ENCODE data around the gene LGALS3. TPM values are rescaled to one million over a fixed set of nuclear protein-coding genes. Genes with fewer than 3 reads are reported as not detected.

The LGALS3 gene
- total RNA-seq, 2 donors from 2014 or later = 178 to 184 TPM

DNA sequence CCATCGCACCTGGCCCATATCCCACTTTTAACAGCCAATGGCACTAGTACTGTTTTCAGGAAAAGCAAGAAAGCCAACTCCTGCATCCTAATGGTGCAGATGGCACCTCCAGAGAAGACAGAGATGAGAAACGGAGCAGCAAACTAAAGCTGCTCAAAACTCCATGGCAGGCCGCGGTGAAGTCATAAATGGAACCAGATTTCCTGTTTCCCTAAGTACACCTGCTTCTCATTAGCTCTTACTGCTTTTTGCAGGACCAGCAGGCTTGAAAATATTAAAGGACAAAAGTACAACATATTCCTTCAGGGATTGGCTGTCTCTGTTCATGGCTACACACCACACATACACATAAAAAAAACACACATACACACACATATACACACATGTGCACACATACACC, 36.7 kb upstream of the LGALS3 start:
- no peaks in the 10 kb centered on the region for H3K27me3 ChIP-seq
- H3K4me1 ChIP-seq = peaks cover 0 to under 1% of the 10 kb centered on the region in 2 donors
- H3K27ac ChIP-seq = no peak overlapping the region
- no peak overlapping the region for H3K4me3 ChIP-seq
- H3K9me3 ChIP-seq = no peaks in the 10 kb centered on the region
- H3K36me3 ChIP-seq = no peaks in the 10 kb centered on the region
- TF ChIP-seq, protein P1, sequence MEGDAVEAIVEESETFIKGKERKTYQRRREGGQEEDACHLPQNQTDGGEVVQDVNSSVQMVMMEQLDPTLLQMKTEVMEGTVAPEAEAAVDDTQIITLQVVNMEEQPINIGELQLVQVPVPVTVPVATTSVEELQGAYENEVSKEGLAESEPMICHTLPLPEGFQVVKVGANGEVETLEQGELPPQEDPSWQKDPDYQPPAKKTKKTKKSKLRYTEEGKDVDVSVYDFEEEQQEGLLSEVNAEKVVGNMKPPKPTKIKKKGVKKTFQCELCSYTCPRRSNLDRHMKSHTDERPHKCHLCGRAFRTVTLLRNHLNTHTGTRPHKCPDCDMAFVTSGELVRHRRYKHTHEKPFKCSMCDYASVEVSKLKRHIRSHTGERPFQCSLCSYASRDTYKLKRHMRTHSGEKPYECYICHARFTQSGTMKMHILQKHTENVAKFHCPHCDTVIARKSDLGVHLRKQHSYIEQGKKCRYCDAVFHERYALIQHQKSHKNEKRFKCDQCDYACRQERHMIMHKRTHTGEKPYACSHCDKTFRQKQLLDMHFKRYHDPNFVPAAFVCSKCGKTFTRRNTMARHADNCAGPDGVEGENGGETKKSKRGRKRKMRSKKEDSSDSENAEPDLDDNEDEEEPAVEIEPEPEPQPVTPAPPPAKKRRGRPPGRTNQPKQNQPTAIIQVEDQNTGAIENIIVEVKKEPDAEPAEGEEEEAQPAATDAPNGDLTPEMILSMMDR (IDR thresholded peaks at IDR 0.05) = no peak
- no peak for DNase-seq (ENCODE audit: low spot score)

DNA sequence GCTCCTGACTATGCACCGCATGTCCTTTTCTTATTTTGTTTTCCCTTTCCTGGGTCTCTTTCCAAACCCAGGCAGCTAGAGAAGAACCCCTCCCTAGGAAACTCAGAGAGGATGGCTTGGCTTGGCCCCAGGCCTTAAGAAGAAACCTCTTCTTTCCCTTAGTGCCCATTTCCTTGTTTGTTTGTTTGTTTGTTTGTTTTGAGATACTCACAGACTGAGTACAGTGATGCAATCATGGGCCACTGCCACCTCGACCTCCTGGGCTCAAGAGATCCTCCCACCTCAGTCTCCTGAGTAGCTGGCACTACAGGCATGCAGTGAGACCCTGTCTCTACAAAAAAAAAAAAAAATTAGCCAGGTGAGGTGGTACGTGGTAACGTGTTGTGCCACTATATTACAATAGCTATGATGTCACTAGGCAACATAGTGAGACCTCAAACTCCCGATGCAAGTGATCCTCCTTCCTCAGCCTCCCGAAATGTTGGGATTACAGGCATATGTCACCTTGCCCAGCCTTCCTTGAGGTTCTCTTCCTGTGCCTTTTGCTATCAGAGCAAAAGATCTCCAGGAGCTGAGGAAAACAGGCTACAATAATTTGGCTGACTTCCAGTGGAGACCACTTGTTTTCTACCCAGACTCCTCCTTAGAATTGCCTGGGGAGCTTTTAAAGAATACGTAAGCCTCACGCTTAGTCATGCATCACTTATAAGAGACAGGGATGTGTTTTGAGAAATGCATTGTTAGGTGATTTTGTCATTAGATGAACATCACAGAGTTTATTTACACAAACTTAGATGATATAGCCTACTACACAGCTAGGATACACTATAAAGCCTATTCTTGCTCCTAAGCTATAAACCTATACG, 34.5 kb upstream of the LGALS3 start:
- Histone ChIP-seq H3K4me1 (peaks cover 0 to 4% of the 10 kb centered on the region in 2 donors), H3K9me3 (no peaks in the 10 kb centered on the region), H3K4me3 (no peak overlapping the region), H3K36me3 (no peaks in the 10 kb centered on the region), H3K27me3 (no peaks in the 10 kb centered on the region), H3K27ac (no peak overlapping the region)
- DNase-seq (ENCODE audit: low spot score) = no peak
- TF ChIP-seq, protein P1 (IDR thresholded peaks at IDR 0.05) = no peak

DNA sequence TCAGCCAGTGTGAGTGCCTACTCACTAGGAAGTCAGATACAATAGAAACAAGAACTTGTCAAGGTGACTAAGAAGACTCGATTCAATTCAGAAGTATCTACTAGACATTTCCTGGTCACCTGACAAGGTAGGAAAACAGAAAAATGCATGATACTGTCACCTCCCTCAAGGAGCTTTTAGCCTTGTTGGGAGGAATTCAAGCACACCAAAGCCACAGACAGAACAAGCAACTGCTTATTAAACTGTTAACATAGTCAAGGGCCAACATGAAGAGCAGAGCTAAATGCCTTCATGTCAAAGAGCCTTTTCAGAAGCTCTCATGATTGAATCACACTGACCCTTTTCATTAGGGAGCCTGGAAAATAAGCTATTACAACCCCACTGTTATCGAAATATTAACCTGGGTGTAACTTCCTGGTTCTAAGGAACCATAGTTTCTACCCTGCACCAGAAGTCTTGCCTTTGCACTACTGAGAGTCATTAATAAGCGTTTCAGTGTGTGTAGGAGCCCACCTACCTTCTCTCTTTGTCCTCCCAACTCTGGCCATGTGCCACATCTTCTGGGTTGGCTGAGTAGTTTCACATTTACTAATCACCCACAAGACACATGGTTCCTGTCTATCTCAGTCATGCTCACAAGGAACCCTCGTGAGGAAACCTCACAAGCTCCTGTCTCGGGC, 31.0 kb upstream of the LGALS3 start:
- Histone ChIP-seq H3K9me3 (no peaks in the 10 kb centered on the region), H3K4me1 (peaks cover 0 to 32% of the 10 kb centered on the region in 2 donors), H3K27ac (peak overlapping the region; percentile 1 to 27), H3K4me3 (no peak overlapping the region), H3K27me3 (no peaks in the 10 kb centered on the region), H3K36me3 (no peaks in the 10 kb centered on the region)
- DNase-seq (ENCODE audit: low spot score) = no peak
- TF ChIP-seq, protein P1 (IDR thresholded peaks at IDR 0.05) = no peak

DNA sequence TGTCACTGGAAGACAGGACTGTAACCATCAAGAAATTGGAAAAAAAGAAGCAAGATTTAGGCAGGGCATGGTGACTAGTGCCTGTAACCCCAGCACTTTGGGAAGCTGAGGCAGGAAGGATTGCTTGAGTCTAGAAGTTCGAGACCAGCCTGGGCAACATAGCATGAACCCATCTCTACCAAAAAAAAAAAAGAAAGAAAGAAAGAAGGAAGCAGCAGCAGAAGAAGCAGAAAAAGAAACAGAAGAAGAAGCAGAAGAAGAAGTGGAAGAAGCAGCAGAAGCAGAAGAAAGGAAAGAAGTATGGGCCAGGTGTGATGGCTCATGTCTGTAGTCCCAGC, 30.5 kb upstream of the LGALS3 start:
- H3K4me1 ChIP-seq = peaks cover 0 to 37% of the 10 kb centered on the region in 2 donors
- TF ChIP-seq, protein P1 (IDR thresholded peaks at IDR 0.05) = no peak
- H3K27me3 ChIP-seq = no peaks in the 10 kb centered on the region
- no peaks in the 10 kb centered on the region for H3K9me3 ChIP-seq
- peak overlapping the region; percentile 1 to 27 for H3K27ac ChIP-seq
- no peaks in the 10 kb centered on the region for H3K36me3 ChIP-seq
- no peak overlapping the region for H3K4me3 ChIP-seq
- no peak for DNase-seq (ENCODE audit: low spot score)

DNA sequence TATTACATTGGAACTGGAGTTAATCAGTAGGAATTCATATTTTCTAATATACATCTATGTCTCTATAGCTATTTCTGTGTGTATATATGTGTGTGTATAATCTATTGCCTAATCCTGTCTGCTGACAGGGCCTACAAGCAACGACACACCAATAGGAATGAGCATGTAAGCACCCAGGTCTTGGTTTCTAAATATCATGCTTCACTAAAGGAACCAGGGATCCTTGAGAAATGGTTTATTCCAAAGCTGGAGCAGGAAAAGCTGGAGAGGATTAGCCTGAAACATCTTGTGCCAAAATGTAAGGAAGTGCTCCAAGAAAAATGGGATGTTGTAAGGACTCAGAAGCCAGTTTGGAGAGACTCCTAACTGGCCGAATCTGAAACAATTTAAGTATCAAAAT, 29.3 kb upstream of the LGALS3 start:
- peaks cover 0 to 49% of the 10 kb centered on the region in 2 donors for H3K4me1 ChIP-seq
- DNase-seq (ENCODE audit: low spot score) = no peak
- TF ChIP-seq, protein P1 (IDR thresholded peaks at IDR 0.05) = no peak
- H3K27me3 ChIP-seq = no peaks in the 10 kb centered on the region
- peak overlapping the region; percentile 15 to 36 for H3K27ac ChIP-seq
- H3K4me3 ChIP-seq = no peak overlapping the region
- H3K9me3 ChIP-seq = no peaks in the 10 kb centered on the region
- no peaks in the 10 kb centered on the region for H3K36me3 ChIP-seq
